ENCODE measurements around the gene PRND. TPM values are rescaled to one million over a fixed set of nuclear protein-coding genes. Genes with fewer than 3 reads are reported as not detected.
A peak's percentile ranks its signal among the peaks of the same experiment; 100 is the strongest.

PRND gene
- total RNA-seq (2014; rRNA removed; shearing (Covaris generic)) (0.10 TPM in 1 of 2 replicates, not detected in the other), polyA plus RNA-seq (2016; fragmentation: Nextera tagmentation; extraction: Ambion mirVana) (0.09 TPM in 1 of 2 replicates, not detected in the other)
- long read RNA-seq: 0 reads

GRCh38 chr20:4721719-4722118 lies at the start of gene PRND:
Gene PRND (plus strand): TSS chr20:4721909. CDS start chr20:4724552, 2,643 bp downstream.
- Histone ChIP-seq H3K79me2 (replicated peaks; ENCODE audit: insufficient read depth) (no peaks in the 10 kb centered on the region), H3K9me2 (ENCODE audit: insufficient read depth) (no peaks in the 10 kb centered on the region), H4K20me1 (replicated peaks; ENCODE audit: insufficient read depth) (no peaks in the 10 kb centered on the region), H3K27me3 (ENCODE audit: insufficient read depth) (no peaks in the 10 kb centered on the region), H3F3A (replicated peaks; ENCODE audit: low read depth) (no peaks in the 10 kb centered on the region), H3K4me2 (peak within 1 kb of the TSS; percentile 58; the same call in 1 of the 2 replicates), H3K4me1 (ENCODE audit: insufficient read depth) (peaks cover 15% of the 10 kb centered on the region), H3K27ac (ENCODE audit: low read depth) (no peak within 1 kb of the TSS), H3K4me3 (no peak within 1 kb of the TSS), H3K36me3 (ENCODE audit: insufficient read depth) (no peaks in the 10 kb centered on the region), H2AFZ (peak within 1 kb of the TSS; percentile 54; the same call in 1 of the 2 replicates)
- H3K4me1 Mint-ChIP-seq: peaks cover 19% of the 10 kb centered on the region
- H3K27ac Mint-ChIP-seq: no peak within 1 kb of the TSS
- TF ChIP-seq ZNF462 (CRISPR knock-in tag; IDR thresholded peaks at IDR 0.05): no peak
- no peak for TF ChIP-seq STAT1 (IDR thresholded peaks at IDR 0.05; ENCODE audit: unreplicated experiment)
- no peak for TF ChIP-seq ETS1 (IDR thresholded peaks at IDR 0.05)
- TF ChIP-seq CTCF (conservative IDR thresholded peaks at IDR 0.05; ENCODE audit: low read depth in 2 of 2): no peak
- no peak for TF ChIP-seq ZNF331 (CRISPR knock-in tag; IDR thresholded peaks at IDR 0.05; ENCODE audit: low read depth)
- no peak for TF ChIP-seq EZH2 (IDR thresholded peaks at IDR 0.05; ENCODE audit: low read depth, unreplicated experiment)
- no peak for TF ChIP-seq JUNB (IDR thresholded peaks at IDR 0.05; ENCODE audit: unreplicated experiment)
- TF ChIP-seq CREB1 (CRISPR knock-in tag; IDR thresholded peaks at IDR 0.05; ENCODE audit: low read depth): no peak
- H3K36me3 Mint-ChIP-seq (ENCODE audit: low read depth): no peaks in the 10 kb centered on the region
- peak within 1 kb of the TSS; percentile 6; the same call in 1 of the 3 replicates for H3K4me3 Mint-ChIP-seq
- ATAC-seq (peak; percentile 13), DNase-seq (ENCODE audit: low spot score) (no peak)
- H3K27me3 Mint-ChIP-seq (ENCODE audit: insufficient read depth, low read depth, poor library complexity): peaks cover 2% of the 10 kb centered on the region
- no peaks in the 10 kb centered on the region for H3K9me3 Mint-ChIP-seq
